ENCODE measurements around the gene FBXL19.
A peak's percentile ranks its signal among the peaks of the same experiment; 100 is the strongest.

Gene FBXL19

GRCh38 chr16:30951750-30952149 is 28.4 kb downstream of the FBXL19 start:
- H3K4me3 ChIP-seq (ENCODE audit: low read depth, low read length), result no peak overlapping the region
- DNase-seq (ENCODE audit: low read depth), result no peak

GRCh38 chr16:30953111-30953510 is 29.7 kb downstream of the FBXL19 start:
- TF ChIP-seq CTCF (IDR thresholded peaks at IDR 0.05; ENCODE audit: insufficient read depth, low read depth, low read length, missing control alignments), result no peak
- no peak overlapping the region for H3K4me3 ChIP-seq (ENCODE audit: low read depth, low read length)
- DNase-seq (ENCODE audit: low read depth), result no peak

More at GRCh38 chr16:30951750-30952149, 28.4 kb downstream of the FBXL19 start:
- TF ChIP-seq CTCF (IDR thresholded peaks at IDR 0.05; ENCODE audit: insufficient read depth, low read depth, low read length, missing control alignments), result no peak

- H3K4me3 ChIP-seq (ENCODE audit: low read depth, low read length), result no peak overlapping the region
- TF ChIP-seq CTCF (IDR thresholded peaks at IDR 0.05; ENCODE audit: insufficient read depth, low read depth, low read length, missing control alignments), result peak; percentile 89
- DNase-seq (ENCODE audit: low read depth), result peak; percentile 90
These were observed 30.2 kb downstream of the FBXL19 start for GRCh38 chr16:30953511-30954124.

- no peak for TF ChIP-seq CTCF (IDR thresholded peaks at IDR 0.05; ENCODE audit: insufficient read depth, low read depth, low read length, missing control alignments)
- DNase-seq (ENCODE audit: low read depth), result no peak
- no peak overlapping the region for H3K4me3 ChIP-seq (ENCODE audit: low read depth, low read length)
These were observed 31.6 kb downstream of the FBXL19 start for GRCh38 chr16:30954993-30955392.

- H3K4me3 ChIP-seq (ENCODE audit: low read depth, low read length), result peak overlapping the region; percentile 69
- DNase-seq (ENCODE audit: low read depth), result peak; percentile 93
- TF ChIP-seq CTCF (IDR thresholded peaks at IDR 0.05; ENCODE audit: insufficient read depth, low read depth, low read length, missing control alignments), result peak; percentile 33
These were observed 33.5 kb downstream of the FBXL19 start for GRCh38 chr16:30956601-30957455.

GRCh38 chr16:30957456-30958174 is 34.2 kb downstream of the FBXL19 start, which contains the start of gene SETD1A:
Gene SETD1A (plus strand): TSS chr16:30957754. CDS start chr16:30958732, 978 bp downstream.
- peak within 1 kb of the TSS; percentile 69 for H3K4me3 ChIP-seq (ENCODE audit: low read depth, low read length)
- TF ChIP-seq CTCF (IDR thresholded peaks at IDR 0.05; ENCODE audit: insufficient read depth, low read depth, low read length, missing control alignments), result no peak

More at GRCh38 chr16:30957456-30958174, 34.2 kb downstream of the FBXL19 start, which contains the start of gene SETD1A:
- DNase-seq (ENCODE audit: low read depth), result peak; percentile 99

Measured in GM12865 (cell line).